ENCODE measurements around the gene PARD3B.

PARD3B gene

DNA sequence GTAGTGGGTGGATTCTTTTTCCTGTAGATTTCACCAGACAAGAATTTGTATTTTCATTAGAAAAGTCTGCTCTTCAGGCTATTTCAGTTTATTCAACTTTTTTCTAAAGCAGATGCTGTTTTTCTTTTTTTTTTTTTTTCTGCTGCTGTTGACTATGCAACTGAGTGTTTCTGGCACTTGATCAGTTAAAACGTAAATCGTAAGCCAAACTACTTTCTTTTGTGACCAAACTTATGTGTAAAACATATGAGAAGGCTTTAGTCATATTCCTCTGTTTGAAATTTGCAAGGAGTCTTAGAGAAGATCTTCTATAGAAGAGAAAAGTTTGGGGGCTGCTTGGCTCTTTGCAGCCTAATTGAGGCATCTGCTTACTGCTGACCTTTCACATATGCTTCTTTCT lies 170.1 kb downstream of the PARD3B start:
- DNase-seq: no peak

GRCh38 chr2:204717591-204717990 lies 172.3 kb downstream of the PARD3B start:
- no peak for DNase-seq

GRCh38 chr2:204718607-204719006 lies 173.3 kb downstream of the PARD3B start:
- no peak for DNase-seq

GRCh38 chr2:204720874-204721273 lies 175.6 kb downstream of the PARD3B start:
- no peak for DNase-seq

DNA sequence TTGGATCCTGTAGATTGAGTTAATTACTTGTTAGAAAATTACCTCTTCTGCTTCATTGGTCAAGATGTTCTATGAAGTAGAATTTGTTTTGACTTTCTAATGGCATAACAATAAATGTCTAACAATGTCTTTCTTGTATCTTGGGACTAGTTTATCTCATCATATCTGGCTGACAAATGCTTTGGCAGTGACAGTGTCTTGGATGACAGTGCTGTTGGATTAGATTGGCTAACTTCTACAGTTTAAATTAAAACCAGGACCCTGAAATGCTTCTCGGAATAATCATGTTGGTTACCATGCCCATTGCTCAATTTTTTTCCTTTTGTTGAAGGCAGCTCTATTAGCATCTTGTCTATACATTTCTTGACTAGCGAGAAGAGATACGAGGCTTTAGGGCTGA lies 176.9 kb downstream of the PARD3B start:
- DNase-seq: no peak

- DNase-seq: no peak
Observed at GRCh38 chr2:204722691-204723090, 177.4 kb downstream of the PARD3B start.

DNA sequence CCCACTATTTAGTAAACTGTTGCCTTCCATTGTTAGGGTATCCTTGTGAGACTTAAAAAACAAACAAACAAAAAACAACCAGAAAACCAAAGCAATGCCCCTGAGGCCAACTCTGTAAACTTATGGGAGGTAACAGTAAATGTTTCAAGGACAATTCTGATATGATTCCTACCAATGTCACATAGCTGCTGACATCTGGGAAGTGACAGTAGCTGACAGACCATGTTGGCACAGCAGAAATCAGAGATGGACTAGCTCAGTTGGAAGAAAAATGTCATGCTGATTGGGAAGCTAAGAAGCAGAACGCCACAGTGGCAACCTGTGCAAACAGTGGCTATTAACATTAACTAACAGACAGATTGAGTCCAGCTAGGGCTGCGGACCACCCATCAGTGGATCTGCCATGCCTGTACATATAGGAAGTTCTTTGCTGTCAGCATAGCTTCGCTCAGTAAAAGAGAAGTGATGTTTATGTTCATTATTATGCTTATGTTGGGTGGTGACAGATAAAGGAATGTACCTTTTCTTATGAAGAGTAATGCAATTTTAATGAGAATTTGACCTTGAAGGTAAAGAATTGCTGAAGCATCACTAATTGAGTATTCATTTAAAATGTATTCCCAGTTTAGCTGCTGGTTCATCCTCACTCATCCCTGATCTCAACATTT lies 180.6 kb downstream of the PARD3B start:
- DNase-seq: no peak

DNA sequence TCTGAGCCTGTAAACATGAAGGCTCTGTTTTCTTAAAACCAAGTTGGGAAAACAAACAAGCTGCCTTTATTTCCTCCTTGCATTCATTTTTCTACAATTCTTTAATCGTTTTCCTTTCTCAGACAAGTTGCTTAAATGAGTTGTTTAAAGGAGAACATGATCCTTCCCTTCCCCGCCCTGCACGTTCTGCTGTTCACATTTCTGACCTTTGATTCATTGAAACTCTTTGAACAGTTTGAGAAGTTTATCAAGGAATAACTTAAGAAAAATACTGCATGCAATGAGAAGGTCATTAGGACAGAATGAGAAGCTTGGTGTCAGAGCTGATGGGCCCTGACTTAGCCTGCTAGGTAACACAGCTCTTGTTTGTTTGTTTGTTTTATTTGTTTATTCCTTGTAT lies 181.6 kb downstream of the PARD3B start:
- DNase-seq: no peak

GRCh38 chr2:204727368-204727767 lies 182.1 kb downstream of the PARD3B start:
- no peak for DNase-seq

GRCh38 chr2:204730603-204731002 lies 185.3 kb downstream of the PARD3B start:
- DNase-seq: no peak

- no peak for DNase-seq
Observed at GRCh38 chr2:204732019-204732418, 186.7 kb downstream of the PARD3B start.

GRCh38 chr2:204737296-204737695 lies 192.0 kb downstream of the PARD3B start:
- DNase-seq: no peak

GRCh38 chr2:204738721-204739120 lies 193.4 kb downstream of the PARD3B start:
- DNase-seq: no peak

- DNase-seq: no peak
Observed at GRCh38 chr2:204743393-204743960, 198.2 kb downstream of the PARD3B start.

DNA sequence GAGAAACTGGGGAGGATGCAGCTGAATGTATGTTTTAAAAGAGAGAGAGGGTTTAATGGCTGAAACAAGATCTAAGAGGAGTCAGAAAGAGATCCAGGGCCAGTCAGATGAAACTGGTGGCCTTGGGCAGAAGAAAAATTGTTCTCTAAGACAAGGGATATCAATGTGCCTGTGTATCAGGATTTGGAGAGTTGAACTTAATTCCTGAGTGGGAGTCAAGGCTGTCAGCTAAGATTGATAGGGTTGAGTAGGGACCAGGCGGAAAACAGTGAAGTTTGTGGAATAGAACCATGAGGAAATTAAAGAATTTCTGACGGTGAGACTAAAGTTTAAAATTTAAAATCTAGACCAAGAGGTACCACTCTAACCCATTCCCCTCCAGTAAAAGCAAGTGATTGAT lies 199.2 kb downstream of the PARD3B start:
- DNase-seq: no peak

- DNase-seq: no peak
Observed at GRCh38 chr2:204748286-204748685, 203.0 kb downstream of the PARD3B start.

DNA sequence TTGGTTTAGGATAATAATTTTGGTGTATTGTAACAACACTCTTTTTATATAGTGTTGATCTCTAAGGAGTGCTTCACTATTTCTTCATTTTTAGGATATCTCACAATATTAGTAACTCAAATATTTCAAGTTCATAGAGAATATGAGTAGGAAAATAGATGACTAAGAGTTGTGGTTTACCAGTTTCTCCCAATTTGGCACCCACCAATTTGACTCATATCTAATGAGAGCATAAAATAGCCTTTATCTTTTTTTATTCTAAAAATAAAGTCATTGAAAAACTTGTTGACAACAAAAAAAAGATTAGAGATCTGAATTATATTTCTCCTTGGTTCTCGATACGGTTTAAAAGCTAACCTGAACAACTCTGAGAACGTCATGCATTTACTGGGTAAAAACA lies 204.0 kb downstream of the PARD3B start:
- no peak for DNase-seq

DNA sequence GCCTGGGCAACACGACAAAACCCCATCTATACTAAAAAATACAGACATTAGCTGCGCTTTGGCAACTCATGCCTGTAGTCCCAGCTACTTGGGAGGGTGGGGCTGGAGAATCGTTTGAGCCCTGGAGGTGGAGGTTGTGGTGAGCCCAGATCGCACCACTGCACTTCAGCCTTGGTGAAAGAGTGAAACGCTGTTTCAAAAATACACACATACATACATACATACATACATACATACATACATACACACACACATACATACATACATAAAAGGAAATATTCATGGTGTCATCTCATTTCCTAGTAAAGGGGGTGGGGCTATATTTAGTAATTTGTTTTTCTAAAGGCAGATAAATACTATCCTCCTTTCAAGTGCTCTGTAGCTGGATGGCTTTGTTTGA lies 205.1 kb downstream of the PARD3B start:
- no peak for DNase-seq

GRCh38 chr2:204751472-204751871 lies 206.2 kb downstream of the PARD3B start:
- no peak for DNase-seq

DNA sequence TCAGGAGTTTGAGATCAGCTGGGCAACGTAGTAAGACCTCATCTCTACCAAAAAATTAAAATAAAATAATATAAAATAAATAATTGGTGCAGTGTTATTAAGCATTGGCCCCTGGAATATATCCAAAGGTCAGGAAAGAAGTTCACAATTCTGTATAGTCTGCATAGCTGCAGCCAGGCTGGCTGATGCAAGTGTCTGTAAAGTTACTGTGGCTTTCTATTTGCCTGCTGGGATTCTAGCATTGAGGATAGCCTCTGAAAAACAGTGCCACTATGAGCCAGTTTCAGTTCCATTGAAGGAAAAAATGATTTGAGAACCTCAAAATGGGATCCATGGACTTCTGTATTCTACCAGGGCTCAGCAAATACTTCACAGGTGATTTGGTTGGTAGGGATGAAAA lies 208.6 kb downstream of the PARD3B start:
- no peak for DNase-seq

DNA sequence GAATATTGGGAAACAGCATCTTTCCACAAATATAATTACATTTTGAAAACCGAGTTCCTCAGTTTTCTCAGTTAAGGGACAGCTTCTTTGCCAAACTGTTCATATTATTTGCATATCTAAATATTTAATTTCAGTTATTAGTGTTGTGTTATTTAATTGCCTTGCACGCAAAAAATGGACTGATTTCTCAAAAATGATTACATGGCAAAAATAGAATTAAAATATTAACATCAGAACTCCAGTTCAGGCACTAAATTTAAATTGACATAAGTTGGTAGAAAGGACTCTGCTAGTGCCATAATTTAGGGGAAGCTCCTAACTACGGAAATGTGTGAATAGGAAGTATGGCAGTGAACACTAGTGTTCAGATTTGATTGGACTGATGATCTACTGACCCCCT lies 209.6 kb downstream of the PARD3B start:
- DNase-seq: no peak

GRCh38 chr2:204763974-204764703 lies 218.9 kb downstream of the PARD3B start:
- no peak for DNase-seq

DNA sequence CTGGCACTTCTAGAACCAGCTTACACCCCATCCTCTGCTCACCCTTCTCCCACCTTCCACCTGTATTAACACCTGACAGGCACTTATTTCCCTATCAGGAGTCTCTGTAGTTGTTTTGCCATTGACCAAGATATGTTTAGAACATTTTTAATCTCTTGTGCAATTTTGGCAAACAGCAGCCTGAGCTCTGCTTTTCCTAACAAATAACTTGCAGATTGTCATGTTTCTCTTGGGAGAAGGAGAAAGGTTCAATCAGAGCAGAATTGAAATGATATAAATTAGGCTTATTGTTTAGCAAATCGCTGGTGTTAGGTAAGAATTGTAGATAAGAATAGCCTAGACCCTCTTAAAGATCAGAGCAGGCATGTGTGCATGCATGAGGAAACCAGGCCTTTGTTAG lies 225.5 kb downstream of the PARD3B start:
- DNase-seq: no peak

DNA sequence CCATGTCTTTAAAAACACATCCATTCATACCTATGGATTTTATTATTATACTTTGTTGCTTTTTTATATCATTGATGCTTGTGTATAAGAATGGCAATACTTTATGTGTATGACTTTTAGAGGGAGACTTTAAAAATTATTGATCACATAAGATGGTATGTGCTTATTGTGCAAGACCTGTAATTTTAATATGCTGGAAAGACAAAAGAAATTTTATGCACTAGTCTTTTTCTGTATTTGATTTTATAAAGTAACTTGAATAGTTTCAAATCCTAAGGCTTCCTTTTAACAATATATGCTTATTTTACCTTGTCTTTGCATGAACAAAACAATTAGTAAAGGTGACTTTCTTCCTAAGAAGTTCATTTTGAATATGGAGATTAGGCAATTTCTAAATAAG lies 226.4 kb downstream of the PARD3B start:
- no peak for DNase-seq

DNA sequence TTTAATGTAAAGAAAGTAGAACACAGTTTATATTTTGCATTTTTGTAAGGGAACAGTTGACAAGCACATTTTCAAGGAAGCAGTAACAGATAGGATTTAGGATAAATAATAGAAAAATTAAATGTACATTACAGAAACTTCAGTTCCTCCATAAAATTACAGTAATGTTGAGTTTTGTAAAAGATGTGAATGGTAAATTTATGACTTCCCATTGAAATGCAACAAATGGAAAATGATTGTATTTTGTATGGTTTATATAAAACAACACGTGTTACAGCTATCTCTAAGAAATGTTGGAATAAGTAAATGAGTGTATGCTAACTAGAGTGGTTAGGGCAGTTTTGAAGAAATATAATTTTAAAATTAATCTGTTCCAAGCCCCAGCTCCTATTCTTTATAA lies 227.3 kb downstream of the PARD3B start:
- no peak for DNase-seq
